GM06990 (cell line): ENCODE results near the gene SSBP3.

Experiments used
- DNase-seq: peaks from one replicate; pipeline ENCODE4 v3.0.0-alpha.2; 2011; ENCODE audit not compliant: insufficient read length; ENCODE audit errors: extremely low read depth
- H3K27me3 ChIP-seq: replicated peaks from 2 replicates; pipeline ENCODE4 v1.6.0; 2011; ENCODE audit warnings: low read length; ENCODE audit not compliant: control insufficient read depth, insufficient read depth
- H3K36me3 ChIP-seq: 2 replicates; pipeline ENCODE4 v1.5.1; 2011; ENCODE audit warnings: low read length; ENCODE audit not compliant: control insufficient read depth, insufficient read depth
- H3K4me3 ChIP-seq: replicated peaks from 2 replicates; pipeline ENCODE4 v1.5.1; 2011; ENCODE audit warnings: low read depth, mild to moderate bottlenecking, control low read depth, low read length
- CTCF ChIP-seq: IDR thresholded peaks from 2 replicates; pipeline ENCODE4 v1.5.1; 2011; ENCODE audit warnings: low read length, control low read depth, mild to moderate bottlenecking, inconsistent platforms; ENCODE audit not compliant: insufficient read depth, poor library complexity, severe bottlenecking

Gene SSBP3

GRCh38 chr1:54365847-54366246 is 40.3 kb downstream of the SSBP3 start:
- Histone ChIP-seq H3K36me3 (no peaks in the 10 kb centered on the region), H3K4me3 (no peak overlapping the region), H3K27me3 (no peaks in the 10 kb centered on the region)
- TF ChIP-seq CTCF = no peak
- no peak for DNase-seq

GRCh38 chr1:54365398-54365797 is 40.8 kb downstream of the SSBP3 start:
- Histone ChIP-seq H3K4me3 (no peak overlapping the region), H3K27me3 (no peaks in the 10 kb centered on the region), H3K36me3 (no peaks in the 10 kb centered on the region)
- TF ChIP-seq CTCF = no peak
- DNase-seq = no peak

GRCh38 chr1:54364995-54365394 is 41.2 kb downstream of the SSBP3 start:
- no peaks in the 10 kb centered on the region for H3K36me3 ChIP-seq
- H3K4me3 ChIP-seq = no peak overlapping the region
- TF ChIP-seq CTCF = no peak

GRCh38 chr1:54364582-54364981 is 41.6 kb downstream of the SSBP3 start:
- DNase-seq = no peak
- Histone ChIP-seq H3K27me3 (no peaks in the 10 kb centered on the region), H3K36me3 (no peaks in the 10 kb centered on the region), H3K4me3 (no peak overlapping the region)
- TF ChIP-seq CTCF = no peak

More at GRCh38 chr1:54364995-54365394, 41.2 kb downstream of the SSBP3 start:
- no peaks in the 10 kb centered on the region for H3K27me3 ChIP-seq
- no peak for DNase-seq

GRCh38 chr1:54363925-54364324 is 42.3 kb downstream of the SSBP3 start:
- no peak for TF ChIP-seq CTCF
- no peaks in the 10 kb centered on the region for H3K27me3 ChIP-seq
- H3K4me3 ChIP-seq = no peak overlapping the region
- no peak for DNase-seq
- H3K36me3 ChIP-seq = no peaks in the 10 kb centered on the region

GRCh38 chr1:54362881-54363340 is 43.3 kb downstream of the SSBP3 start:
- no peaks in the 10 kb centered on the region for H3K27me3 ChIP-seq
- no peak for DNase-seq
- TF ChIP-seq CTCF = no peak
- no peak overlapping the region for H3K4me3 ChIP-seq
- H3K36me3 ChIP-seq = peaks cover 2% of the 10 kb centered on the region; the same call in 1 of the 2 replicates
